ENCODE data around the gene RNLS. TPM values are rescaled to one million over a fixed set of nuclear protein-coding genes. Genes with fewer than 3 reads are reported as not detected.

RNLS gene
- total RNA-seq, 1 experiment from 2014 or later: not detected

- ChIA-PET RAD21 (ENCODE audit: low non-redundant PET in 1 of 2, low total read pairs in 2 of 2, uncharacterized antibody in 2 of 2, unreplicated experiment in 2 of 2) (interaction anchor here in 1 of 2 experiments (0.5 kb wide), 1 partner anchor 616 kb away, joined by 4 read pairs; no protein-coding TSS in a partner anchor), CTCF (no interaction called here)
- no peak overlapping the region for H3K27ac ChIP-seq (ENCODE audit: low read depth, low read length)
Observed at GRCh38 chr10:88474884-88475844, 108.0 kb downstream of the RNLS start.

More at GRCh38 chr10:88474884-88475844, 108.0 kb downstream of the RNLS start:
- H3K4me1 ChIP-seq (ENCODE audit: control insufficient read depth in 1 of 2, insufficient read depth in 2 of 2, low read length in 2 of 2): peaks cover 3 to 11% of the 10 kb centered on the region in 2 experiments; a peak in 3 of 4 replicates
- no TSS peak for BruUV-seq (replicated peaks)
- no peak overlapping the region for H3K4me3 ChIP-seq (replicated peaks in 1 of 2; ENCODE audit: low read depth in 1 of 2, low read length in 2 of 2)
- intact Hi-C loops (cut with micrococcal nuclease): no loop called here
- peak overlapping the region; percentile 9 for H3K4me2 ChIP-seq (ENCODE audit: low read length)
- no peaks in the 10 kb centered on the region for H3K27me3 ChIP-seq (ENCODE audit: insufficient read depth, low read length)
- no peaks in the 10 kb centered on the region for H4K20me1 ChIP-seq (ENCODE audit: insufficient read depth)
- POLR2A ChIA-PET: no interaction called here
- H3K9ac ChIP-seq (ENCODE audit: low read length): no peak overlapping the region
- ATAC-seq (0 out of 2 replicates have a peak, but pooled peaks have one; percentile 4), DNase-seq (ENCODE audit: low read depth, low spot score) (no peak)
- TF ChIP-seq POLR2AphosphoS5 (IDR thresholded peaks at IDR 0.05; ENCODE audit: low read depth, low read length) (no peak), MAX (IDR thresholded peaks at IDR 0.05) (no peak), ZFX (IDR thresholded peaks at IDR 0.05) (no peak), EZH2 (IDR thresholded peaks at IDR 0.05) (no peak), CTCF (IDR thresholded peaks at IDR 0.05 in 2 of 3, conservative IDR thresholded peaks at IDR 0.05 in 1 of 3; ENCODE audit: borderline replicate concordance in 1 of 3, insufficient read depth in 1 of 3, low read depth in 2 of 3, low read length in 2 of 3) (no peak), REST (IDR thresholded peaks at IDR 0.05; ENCODE audit: low read depth) (no peak), RAD21 (IDR thresholded peaks at IDR 0.05; ENCODE audit: low read depth) (no peak), SIN3A (IDR thresholded peaks at IDR 0.05; ENCODE audit: low read depth) (no peak), YY1 (IDR thresholded peaks at IDR 0.05; ENCODE audit: extremely low read depth, insufficient replicate concordance, low read depth, low read length) (no peak), EGR1 (IDR thresholded peaks at IDR 0.05; ENCODE audit: low read depth) (no peak), POLR2A (IDR thresholded peaks at IDR 0.05; ENCODE audit: borderline replicate concordance, extremely low read depth, insufficient read depth, insufficient read length) (no peak)
- no peak overlapping the region for H2AFZ ChIP-seq (ENCODE audit: low read depth, low read length, poor library complexity, severe bottlenecking)
- no peaks in the 10 kb centered on the region for H3K79me2 ChIP-seq (ENCODE audit: insufficient read depth, low read length)
- no peaks in the 10 kb centered on the region for H3K9me3 ChIP-seq (ENCODE audit: control insufficient read depth in 1 of 2, insufficient read depth in 1 of 2, low read depth in 1 of 2, low read length in 2 of 2)
- H3K9me2 ChIP-seq (ENCODE audit: insufficient read depth): no peaks in the 10 kb centered on the region; the same call in 1 of the 2 replicates
- H3K36me3 ChIP-seq (ENCODE audit: control insufficient read depth in 1 of 2, insufficient read depth in 2 of 2, low read length in 2 of 2): no peaks in the 10 kb centered on the region

Measured in HCT116 (cell line).